ENCODE results near the gene EPHB3. TPM values are rescaled to one million over a fixed set of nuclear protein-coding genes. Genes with fewer than 3 reads are reported as not detected.

Gene EPHB3
- 10 to 100 TPM; 29.2 to 32.9 TPM for total RNA-seq
- long read RNA-seq, full-length matches to known transcripts, result 2 of 34 reads
- long read RNA-seq, partial matches to known transcripts, result 29 of 34 reads
- long read RNA-seq, other reads (novel, unspliced or antisense), result 3 of 34 reads

- DNase-seq, result peak; percentile 99 to 100
- peak; percentile 75 for ATAC-seq
- intact Hi-C loops (cut with DNase I, micrococcal nuclease), result no loop called here
These were observed at the start of gene EPHB3 for GRCh38 chr3:184561061-184561912. Gene EPHB3 (plus strand): TSS chr3:184561785. CDS start chr3:184562236, 451 bp downstream.

- intact Hi-C loops (cut with DNase I, micrococcal nuclease), result loop anchor here in 1 of 2 donors (5.0 kb wide), 1 partner anchor 140 kb away; no protein-coding TSS in a partner anchor
- DNase-seq (no peak), ATAC-seq (no peak)
These were observed 49.0 kb upstream of the EPHB3 start for GRCh38 chr3:184512621-184513020.

- ATAC-seq, result peak; percentile 100
- DNase-seq, result peak; percentile 70 to 91
- intact Hi-C loops (cut with DNase I, micrococcal nuclease), result loop anchor here in 1 of 2 donors (5.0 kb wide), 1 partner anchor 141 kb away; no protein-coding TSS in a partner anchor
These were observed 48.1 kb upstream of the EPHB3 start for GRCh38 chr3:184513276-184514170.

GRCh38 chr3:184514171-184514490, 47.5 kb upstream of the EPHB3 start:
- ATAC-seq, result no peak

GRCh38 chr3:184523825-184524615, 37.6 kb upstream of the EPHB3 start:
- ATAC-seq (peak; percentile 97), DNase-seq (peak in 1 of 2 donors; percentile 51)
- intact Hi-C loops (cut with DNase I, micrococcal nuclease), result no loop called here

More at GRCh38 chr3:184514171-184514490, 47.5 kb upstream of the EPHB3 start:
- intact Hi-C loops (cut with DNase I, micrococcal nuclease), result loop anchor here in 1 of 2 donors (5.0 kb wide), 1 partner anchor 142 kb away; no protein-coding TSS in a partner anchor
- DNase-seq, result no peak

- ATAC-seq (peak; percentile 55), DNase-seq (peak in 1 of 2 donors; percentile 33)
- intact Hi-C loops (cut with DNase I, micrococcal nuclease), result no loop called here
These were observed 36.6 kb upstream of the EPHB3 start for GRCh38 chr3:184524981-184525336.

- ATAC-seq, result peak; percentile 53
- peak in 1 of 2 donors; percentile 34 for DNase-seq
These were observed 36.1 kb upstream of the EPHB3 start for GRCh38 chr3:184525337-184526087.

GRCh38 chr3:184526088-184526433, 35.5 kb upstream of the EPHB3 start:
- no peak for ATAC-seq
- no peak for DNase-seq
- intact Hi-C loops (cut with DNase I, micrococcal nuclease), result no loop called here

More at GRCh38 chr3:184525337-184526087, 36.1 kb upstream of the EPHB3 start:
- intact Hi-C loops (cut with DNase I, micrococcal nuclease), result no loop called here

- no peak for DNase-seq
These were observed 29.8 kb upstream of the EPHB3 start for GRCh38 chr3:184531626-184532280.

GRCh38 chr3:184532940-184533732, 28.4 kb upstream of the EPHB3 start:
- intact Hi-C loops (cut with DNase I, micrococcal nuclease), result no loop called here
- no peak for DNase-seq
- no peak for ATAC-seq

More at GRCh38 chr3:184531626-184532280, 29.8 kb upstream of the EPHB3 start:
- peak; percentile 55 for ATAC-seq
- intact Hi-C loops (cut with DNase I, micrococcal nuclease), result no loop called here

- ATAC-seq (no peak), DNase-seq (peak in 1 of 2 donors; percentile 3)
- intact Hi-C loops (cut with DNase I, micrococcal nuclease), result no loop called here
These were observed 23.5 kb upstream of the EPHB3 start for GRCh38 chr3:184537885-184538665.

- ATAC-seq, result no peak
- DNase-seq, result peak in 1 of 2 donors; percentile 10
- intact Hi-C loops (cut with DNase I, micrococcal nuclease), result no loop called here
These were observed 22.7 kb upstream of the EPHB3 start for GRCh38 chr3:184538666-184539431.

- intact Hi-C loops (cut with DNase I, micrococcal nuclease), result loop anchor here in 1 of 2 donors (10.0 kb wide), 1 partner anchor 165 kb away; the partner anchor contains the start of gene THPO
- ATAC-seq, result no peak
- DNase-seq, result peak in 1 of 2 donors; percentile 16
These were observed 21.7 kb upstream of the EPHB3 start for GRCh38 chr3:184539801-184540435.
